Lung (tissue), 12 donors: ENCODE measurements around the gene STX18. TPM values are rescaled to one million over a fixed set of nuclear protein-coding genes. Genes with fewer than 3 reads are reported as not detected.

Experiments
- ATAC-seq: fragments of 200-7000 bp; cut with Tn5 transposase; one replicate; pipeline ENCODE4 v1.9.1; 2020; ENCODE audit warnings: moderate number of reproducible peaks; ENCODE audit not compliant: insufficient read depth, low FRiP score
- DNase-seq, 3 donors: peaks; one replicate each; pipeline ENCODE4 v3.0.0-alpha.2; 2013 to 2017
- H3K27ac ChIP-seq, 2 donors: one replicate each; pipeline ENCODE4 v1.5.1; 2013; ENCODE audit warnings: mild to moderate bottlenecking in 2 of 2, moderate library complexity in 2 of 2, control low read depth in 1 of 2, inconsistent platforms in 1 of 2, low read depth in 1 of 2, low read length in 1 of 2
- H3K27me3 ChIP-seq, 3 donors: one replicate each; pipeline ENCODE4 v1.5.1; 2013; ENCODE audit warnings: low read length in 2 of 3; ENCODE audit not compliant: control insufficient read depth in 3 of 3, insufficient read depth in 3 of 3
- H3K36me3 ChIP-seq, 4 donors: one replicate each; pipeline ENCODE4 v1.5.1; 2013; ENCODE audit warnings: low read length in 4 of 4, mild to moderate bottlenecking in 1 of 4, moderate library complexity in 1 of 4; ENCODE audit not compliant: control insufficient read depth in 4 of 4, insufficient read depth in 4 of 4
- H3K4me1 ChIP-seq, 5 donors: one replicate each; pipeline ENCODE4 v1.5.1; 2013; ENCODE audit warnings: low read length in 5 of 5, mild to moderate bottlenecking in 2 of 5, moderate library complexity in 1 of 5; ENCODE audit not compliant: control insufficient read depth in 5 of 5, insufficient read depth in 5 of 5
- H3K4me3 ChIP-seq: one replicate; pipeline ENCODE4 v1.5.1; 2013; ENCODE audit warnings: mild to moderate bottlenecking, control low read depth, moderate library complexity
- H3K9ac ChIP-seq, 2 donors: one replicate each; pipeline ENCODE4 v1.5.1; 2013; ENCODE audit warnings: low read length in 2 of 2, control low read depth in 1 of 2; ENCODE audit not compliant: insufficient read depth in 1 of 2
- H3K9me3 ChIP-seq, 4 donors: one replicate each; pipeline ENCODE4 v1.5.1; 2013; ENCODE audit warnings: low read length in 3 of 4, mild to moderate bottlenecking in 1 of 4, moderate library complexity in 1 of 4; ENCODE audit not compliant: control insufficient read depth in 4 of 4, insufficient read depth in 3 of 4
- WGBS, 2 donors: extraction: QIAGEN DNeasy Blood & Tissue Kit; methylation state at CpG; one replicate each; pipeline ENCODE4 v1.1.7; 2013; 5-methylcytosine and 5-hydroxymethylcytosine counted together
- polyA plus RNA-seq, 2 donors: library from polyadenylated mRNA; stranded (reverse); fragments of 200-250 nt; gene quantifications; one replicate each; pipeline ENCODE4 v1.2.1, GENCODE V29; 2013
- total RNA-seq, 2 donors: library from RNA; depleted of rRNA in 1 of 2; stranded (reverse); fragments of >200 nt in 1 of 2; gene quantifications; one replicate each; pipeline ENCODE4 v1.2.1, GENCODE V29; 2014 to 2021
- TF ChIP-seq, protein P1 (sequence below): IDR thresholded peaks from 2 replicates; pipeline ENCODE4 v1.5.1; 2012; ENCODE audit warnings: mild to moderate bottlenecking; ENCODE audit errors: control extremely low read depth, extremely low read depth
- donor health status: control.
- donor health status: control.
- donor health status: Bipolar disorder and iron deficiency.
- donor health status: healthy.
- donor health status: DM: yes; HTN: yes; CAD: no.

Gene STX18
- total and polyA plus RNA-seq, 4 donors: 16.2 to 34.1 (median 24.8) TPM

DNA sequence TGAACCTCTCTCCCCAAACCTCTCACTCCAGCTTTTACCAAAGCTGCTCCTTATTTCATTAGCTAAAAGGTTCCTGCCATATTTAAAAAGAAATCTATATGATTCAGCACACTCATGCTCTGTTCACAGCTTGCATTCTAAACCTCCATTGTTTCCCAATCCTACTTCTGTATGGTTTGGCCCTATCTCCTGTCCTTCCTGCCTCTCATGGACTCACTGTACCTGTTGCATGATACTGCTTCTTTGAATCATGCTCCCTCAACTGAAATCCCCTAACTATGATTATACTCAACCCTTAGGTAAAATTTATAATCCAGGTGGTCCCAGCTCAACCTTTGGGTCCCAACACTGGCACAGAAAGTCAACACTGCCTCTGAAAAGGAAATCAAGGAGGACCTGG lies 6.3 kb downstream of the STX18 start:
- ATAC-seq (no peak), DNase-seq (no peak)
- Histone ChIP-seq H3K27ac (no peak overlapping the region), H3K9ac (no peak overlapping the region), H3K9me3 (no peaks in the 10 kb centered on the region), H3K4me3 (no peak overlapping the region), H3K27me3 (no peaks in the 10 kb centered on the region), H3K4me1 (peaks cover 0 to 19% (median 5%) of the 10 kb centered on the region in 5 donors), H3K36me3 (peaks cover 0 to 1% (median 0%) of the 10 kb centered on the region in 4 donors)
- TF ChIP-seq, protein P1, sequence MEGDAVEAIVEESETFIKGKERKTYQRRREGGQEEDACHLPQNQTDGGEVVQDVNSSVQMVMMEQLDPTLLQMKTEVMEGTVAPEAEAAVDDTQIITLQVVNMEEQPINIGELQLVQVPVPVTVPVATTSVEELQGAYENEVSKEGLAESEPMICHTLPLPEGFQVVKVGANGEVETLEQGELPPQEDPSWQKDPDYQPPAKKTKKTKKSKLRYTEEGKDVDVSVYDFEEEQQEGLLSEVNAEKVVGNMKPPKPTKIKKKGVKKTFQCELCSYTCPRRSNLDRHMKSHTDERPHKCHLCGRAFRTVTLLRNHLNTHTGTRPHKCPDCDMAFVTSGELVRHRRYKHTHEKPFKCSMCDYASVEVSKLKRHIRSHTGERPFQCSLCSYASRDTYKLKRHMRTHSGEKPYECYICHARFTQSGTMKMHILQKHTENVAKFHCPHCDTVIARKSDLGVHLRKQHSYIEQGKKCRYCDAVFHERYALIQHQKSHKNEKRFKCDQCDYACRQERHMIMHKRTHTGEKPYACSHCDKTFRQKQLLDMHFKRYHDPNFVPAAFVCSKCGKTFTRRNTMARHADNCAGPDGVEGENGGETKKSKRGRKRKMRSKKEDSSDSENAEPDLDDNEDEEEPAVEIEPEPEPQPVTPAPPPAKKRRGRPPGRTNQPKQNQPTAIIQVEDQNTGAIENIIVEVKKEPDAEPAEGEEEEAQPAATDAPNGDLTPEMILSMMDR: no peak

DNA sequence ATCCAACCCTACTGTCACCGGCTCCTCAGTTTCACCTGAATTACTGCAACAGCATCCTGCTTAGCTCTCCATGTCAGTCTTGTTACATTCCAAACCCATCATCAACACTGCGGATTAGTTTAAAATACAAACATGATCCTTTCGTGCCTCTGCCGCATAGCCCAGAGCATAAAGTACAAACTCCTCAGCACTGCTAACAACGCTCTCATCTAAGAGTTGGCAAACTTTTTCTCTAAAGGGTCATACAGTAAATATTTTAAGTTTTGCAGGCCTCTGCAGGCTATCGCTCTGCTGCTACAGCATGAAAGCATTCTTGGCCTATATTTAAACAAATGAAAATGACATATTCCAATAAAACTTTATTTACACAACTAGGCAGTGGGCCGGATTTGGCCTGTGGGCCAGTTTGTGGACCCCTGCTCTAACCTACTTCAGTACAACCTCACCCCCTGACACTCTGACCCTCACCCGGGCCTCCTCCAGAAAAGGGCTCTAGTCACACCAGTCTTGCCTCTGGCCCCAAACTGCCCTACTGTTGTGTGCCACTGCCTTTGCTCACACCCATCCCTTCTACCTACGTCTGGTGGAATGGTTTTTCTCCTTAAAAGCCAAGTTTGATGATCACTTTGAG lies 7.2 kb downstream of the STX18 start:
- Histone ChIP-seq H3K36me3 (peaks cover 0 to 1% (median 0%) of the 10 kb centered on the region in 4 donors), H3K9me3 (no peaks in the 10 kb centered on the region), H3K27ac (no peak overlapping the region), H3K9ac (no peak overlapping the region), H3K4me3 (no peak overlapping the region), H3K4me1 (peaks cover 0 to 10% (median 0%) of the 10 kb centered on the region in 5 donors), H3K27me3 (no peaks in the 10 kb centered on the region)
- ATAC-seq: no peak
- TF ChIP-seq, protein P1: no peak
- 89 to 93% methylated on average over 9 of the region's 9 CpGs for WGBS, 2 donors
- no peak for DNase-seq

GRCh38 chr4:4533461-4534169 lies 8.2 kb downstream of the STX18 start:
- H3K27me3 ChIP-seq: no peaks in the 10 kb centered on the region
- H3K4me3 ChIP-seq: no peak overlapping the region
- WGBS, 2 donors: 91 to 93% methylated on average over 8 of the region's 8 CpGs
- no peak overlapping the region for H3K9ac ChIP-seq
- H3K9me3 ChIP-seq: no peaks in the 10 kb centered on the region
- H3K36me3 ChIP-seq: peaks cover 0 to 1% (median 0%) of the 10 kb centered on the region in 4 donors
- ATAC-seq (no peak), DNase-seq (no peak)
- TF ChIP-seq, protein P1: no peak
- H3K27ac ChIP-seq: no peak overlapping the region
- peaks cover 0 to 8% (median 0%) of the 10 kb centered on the region in 5 donors for H3K4me1 ChIP-seq
